CD4-positive, alpha-beta T cell treated with Interleukin-12 subunit alpha and Interleukin-12 subunit beta, for 1 hour (primary cell): ENCODE results near the gene ABCA6.
"Not testable (repeated sequence)": the region's sequence is repeated elsewhere in the genome, so short reads cannot be mapped to it uniquely, and the experiment has no call there.

Experiments used
- DNase-seq: peaks from one replicate; pipeline ENCODE4 v3.0.0-alpha.2; 2020

The ABCA6 gene

DNA sequence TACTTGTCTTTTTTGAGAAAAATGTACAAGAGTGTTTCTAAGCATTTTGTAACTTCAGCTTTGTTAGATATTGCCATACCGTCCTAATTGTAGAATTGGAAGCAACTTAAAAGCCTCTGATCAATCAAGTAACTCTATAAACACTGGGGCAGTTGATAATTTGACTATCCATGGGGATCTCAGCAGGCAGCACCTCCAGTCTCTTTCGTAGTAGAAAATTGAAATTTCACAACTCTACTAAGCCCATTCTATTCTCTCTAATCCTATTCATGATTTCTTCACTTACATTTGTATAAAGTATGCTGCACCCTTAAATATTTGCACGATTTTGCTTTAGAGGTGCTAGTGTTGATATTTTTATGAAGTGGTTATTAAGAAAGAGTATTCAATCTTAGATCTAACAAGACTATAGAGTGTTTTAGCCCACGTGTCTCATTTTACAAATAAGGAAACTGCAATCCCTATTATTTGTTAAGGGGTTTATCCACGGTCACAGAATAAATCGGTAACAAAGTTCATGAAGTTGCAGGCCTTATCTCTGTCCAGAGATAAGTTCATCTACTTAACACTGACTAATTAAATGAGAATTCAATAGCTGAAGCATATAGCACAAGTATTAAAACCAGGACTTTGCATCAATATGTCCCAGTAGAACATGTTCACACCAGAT lies 10.9 kb downstream of the ABCA6 start:
- no peak for DNase-seq

DNA sequence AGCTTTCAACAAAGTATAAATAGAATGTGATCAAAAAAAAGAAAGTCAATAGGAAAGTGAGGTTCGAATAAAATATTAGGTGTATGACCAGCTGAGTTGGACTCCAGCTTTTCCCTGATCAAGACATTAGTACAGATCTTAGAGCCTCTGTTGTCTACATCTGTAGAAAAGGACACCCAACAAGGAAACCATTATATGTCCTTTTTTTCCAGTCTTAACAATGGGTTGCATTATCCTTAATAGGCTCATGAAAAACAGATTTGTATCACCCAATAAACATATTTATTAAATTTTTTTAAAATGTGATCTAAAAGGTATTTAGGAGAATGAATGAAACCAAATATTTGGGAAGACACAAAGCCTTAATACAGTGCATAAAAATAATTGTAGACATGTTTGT lies 18.1 kb downstream of the ABCA6 start:
- DNase-seq: no peak

DNA sequence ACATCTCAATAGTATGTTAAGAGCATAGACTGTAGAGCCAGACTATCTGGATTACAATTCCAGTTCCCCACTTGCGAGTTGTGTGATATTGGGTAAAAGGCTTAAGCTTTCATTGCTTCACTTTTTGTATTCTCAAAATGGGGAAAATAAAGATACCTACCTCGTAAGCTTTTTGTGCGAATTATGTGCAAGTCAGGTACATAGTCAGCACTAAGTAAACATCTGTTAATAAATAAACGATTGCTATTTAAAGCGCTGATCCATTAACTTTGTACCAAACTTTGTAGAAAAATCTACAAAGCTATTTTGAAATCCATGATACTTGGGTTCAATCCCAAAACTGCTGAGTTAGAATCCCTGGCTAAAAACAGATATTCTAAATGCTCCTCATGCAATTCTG lies 19.6 kb downstream of the ABCA6 start:
- no peak for DNase-seq

DNA sequence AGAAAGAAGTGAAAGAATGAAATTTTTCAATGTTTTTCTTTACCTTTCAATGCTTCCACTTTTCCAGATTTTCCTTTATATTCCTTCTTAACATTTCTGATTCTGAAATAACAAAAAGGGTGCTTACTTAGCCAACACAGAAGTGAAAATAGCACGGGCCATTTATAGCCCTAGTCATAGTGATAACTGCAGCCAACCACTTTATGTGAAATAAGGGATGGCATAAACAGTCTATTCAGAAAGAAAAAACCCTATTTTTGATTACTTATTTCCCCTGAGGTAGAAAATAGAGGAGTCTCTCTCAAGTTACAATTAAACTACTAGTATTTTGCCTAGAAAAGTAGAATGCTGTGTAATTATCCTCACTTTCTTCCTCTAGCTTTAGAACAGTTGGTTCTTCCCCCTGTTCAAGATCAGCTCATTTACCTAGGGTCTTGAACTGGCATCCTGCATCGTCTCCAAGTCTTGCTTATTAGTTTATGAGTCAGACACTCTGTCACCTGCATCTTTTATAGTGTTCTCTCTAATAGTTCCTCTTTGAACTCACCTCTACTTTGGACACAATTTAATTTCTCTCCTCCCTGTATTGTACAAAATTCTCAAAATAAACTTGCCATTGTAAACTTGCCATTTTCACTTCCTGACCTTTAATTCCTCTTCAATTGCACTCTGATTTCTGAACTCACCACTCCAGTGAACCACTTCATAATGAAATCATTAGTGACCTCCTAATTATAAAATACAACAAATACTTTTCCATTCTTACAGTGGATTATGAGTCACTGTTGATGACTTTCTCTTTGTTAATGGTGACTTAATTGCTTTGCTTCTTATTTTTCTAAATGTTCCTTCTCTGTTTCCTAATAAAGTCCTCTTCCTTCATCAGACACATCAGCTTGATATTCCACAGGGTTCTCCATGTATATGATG lies 23.6 kb downstream of the ABCA6 start:
- DNase-seq: no peak

DNA sequence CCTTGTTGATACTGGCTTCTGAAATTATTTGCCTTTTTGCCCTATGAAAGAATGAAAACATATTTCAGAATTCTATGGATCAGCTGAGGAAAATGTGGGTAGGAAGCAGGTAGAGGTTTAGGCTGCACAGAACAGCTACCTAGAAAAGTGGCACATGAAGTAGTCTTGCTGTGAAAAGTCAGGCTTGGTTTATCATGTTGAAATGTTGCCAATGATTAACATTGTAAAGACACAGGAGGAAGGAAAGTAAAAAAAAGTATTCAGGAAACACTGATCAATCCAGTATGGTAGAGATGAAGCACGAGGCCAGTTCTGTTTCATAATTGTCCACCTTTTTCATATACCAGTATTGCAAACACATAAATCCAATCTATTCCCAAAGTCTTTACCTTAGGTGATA lies 29.9 kb downstream of the ABCA6 start:
- no peak for DNase-seq

DNA sequence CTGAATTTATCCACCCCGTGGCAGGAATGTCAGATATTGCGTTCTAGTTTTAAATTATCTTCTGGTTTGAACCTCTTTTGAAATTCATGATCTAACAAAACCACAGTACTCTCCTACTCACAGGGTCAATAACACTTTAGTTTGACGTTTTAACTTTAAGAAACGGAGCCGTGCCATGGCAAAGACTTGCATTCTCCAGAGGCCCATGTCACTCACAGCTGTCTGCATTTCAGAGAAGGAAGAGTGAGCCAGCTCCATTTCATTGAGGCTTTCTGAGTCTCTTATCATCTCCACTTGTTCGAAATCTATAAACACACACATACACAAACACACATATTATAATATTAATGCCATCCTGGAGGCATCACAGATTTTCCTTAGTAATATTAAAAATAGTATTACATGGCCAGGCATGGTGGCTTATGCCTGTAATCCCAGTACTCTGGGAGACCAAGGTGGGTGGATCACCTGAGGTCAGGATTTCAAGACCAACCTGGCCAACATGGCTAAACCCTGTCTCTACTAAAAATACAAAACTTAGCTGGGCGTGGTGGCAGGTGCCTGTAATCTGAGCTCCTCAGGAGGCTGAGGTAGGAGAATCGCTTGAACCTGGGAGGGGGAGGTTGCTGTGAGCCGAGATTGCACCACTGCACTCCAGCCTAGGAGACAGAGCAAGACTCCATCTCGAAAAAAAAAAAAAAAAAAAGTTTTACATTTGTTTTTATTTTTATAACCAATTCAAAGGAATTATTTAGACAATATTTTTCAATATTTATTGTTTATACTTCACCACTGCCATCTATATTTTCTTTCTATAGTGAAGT lies 35.6 kb downstream of the ABCA6 start:
- no peak for DNase-seq

DNA sequence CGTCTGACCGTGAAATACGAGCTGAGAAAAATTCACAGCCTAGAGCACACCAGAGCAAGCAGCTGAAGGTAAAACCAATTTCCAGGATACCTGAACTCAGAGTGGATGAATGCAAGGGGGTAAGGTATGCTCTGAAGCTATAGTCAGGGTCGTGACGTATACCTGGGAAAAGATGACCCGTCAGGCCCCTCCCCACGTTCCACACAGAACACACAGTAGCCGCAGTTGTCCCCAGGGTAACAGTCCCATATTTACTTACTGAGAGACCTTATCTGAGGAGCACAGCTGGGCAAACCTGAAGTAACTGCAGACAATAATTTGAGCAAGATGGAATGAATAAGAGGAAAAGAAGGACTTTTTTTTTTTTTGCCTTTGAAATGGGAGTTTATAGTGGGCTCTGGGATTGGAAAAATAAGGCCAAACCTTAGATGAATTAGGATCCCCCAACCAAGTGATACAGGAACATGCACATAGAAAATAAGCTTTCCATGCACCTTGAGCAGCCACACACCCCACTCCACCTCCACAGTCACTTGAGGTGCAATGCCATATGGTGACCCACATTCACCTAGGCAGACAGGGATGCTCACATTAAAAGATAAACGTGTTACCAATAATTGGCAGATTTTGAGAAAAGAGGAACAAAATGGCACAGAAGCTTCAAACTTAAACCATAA lies 38.0 kb downstream of the ABCA6 start:
- no peak for DNase-seq

DNA sequence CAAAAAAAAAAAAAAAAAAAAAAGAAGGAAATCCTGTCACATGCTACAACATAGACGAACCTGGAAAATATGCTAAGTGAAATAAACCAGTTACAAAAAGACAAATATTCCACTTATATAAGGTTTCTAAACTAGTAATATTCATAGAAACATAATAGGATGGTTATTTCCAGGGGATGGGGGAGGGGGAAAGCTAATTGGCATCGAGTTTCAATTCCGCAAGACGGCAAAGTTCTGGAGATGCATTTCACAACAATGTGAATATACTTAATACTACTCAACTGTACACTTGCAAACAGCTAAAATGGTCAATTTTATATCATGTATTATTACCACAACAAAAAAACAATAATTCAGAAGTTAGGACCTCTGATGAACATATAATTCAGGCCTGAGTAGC lies 43.1 kb downstream of the ABCA6 start:
- no peak for DNase-seq

DNA sequence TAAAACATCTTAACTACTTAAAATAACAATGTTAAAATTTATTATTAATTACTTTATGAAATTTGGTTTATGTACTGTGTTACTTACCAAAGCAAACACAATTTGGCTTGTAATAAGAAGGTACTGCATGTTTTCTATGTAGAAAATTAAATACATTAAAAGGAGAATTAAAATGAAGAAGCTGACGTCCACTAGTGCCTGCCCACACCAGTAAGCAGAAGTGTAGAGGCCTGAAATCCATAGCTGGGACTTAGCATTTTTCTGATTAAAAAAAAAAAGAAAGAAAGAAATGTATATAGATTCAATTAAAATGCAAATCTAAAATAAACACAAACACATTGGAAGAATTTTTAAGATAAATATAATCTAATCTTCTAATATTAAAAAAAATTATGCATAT lies 45.2 kb downstream of the ABCA6 start:
- DNase-seq: no peak

DNA sequence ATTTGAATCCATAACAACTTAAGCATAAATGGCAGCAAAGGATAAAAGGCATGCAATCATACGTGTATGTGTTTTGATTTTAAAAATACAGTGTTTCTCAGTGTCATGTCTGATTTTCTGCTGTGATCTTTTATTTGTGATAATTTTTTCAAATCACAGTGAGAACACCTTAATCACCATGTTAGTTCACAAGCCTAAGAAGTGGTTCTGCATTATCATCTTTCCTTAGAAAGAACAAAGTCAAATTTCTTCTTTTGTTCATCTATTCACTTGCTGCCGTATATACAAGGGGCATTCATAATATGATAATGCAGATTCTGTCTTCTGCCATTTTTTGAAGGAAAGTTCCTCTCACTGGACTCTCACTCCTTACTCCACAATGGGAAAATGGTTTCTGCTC lies 47.7 kb downstream of the ABCA6 start:
- no peak for DNase-seq

DNA sequence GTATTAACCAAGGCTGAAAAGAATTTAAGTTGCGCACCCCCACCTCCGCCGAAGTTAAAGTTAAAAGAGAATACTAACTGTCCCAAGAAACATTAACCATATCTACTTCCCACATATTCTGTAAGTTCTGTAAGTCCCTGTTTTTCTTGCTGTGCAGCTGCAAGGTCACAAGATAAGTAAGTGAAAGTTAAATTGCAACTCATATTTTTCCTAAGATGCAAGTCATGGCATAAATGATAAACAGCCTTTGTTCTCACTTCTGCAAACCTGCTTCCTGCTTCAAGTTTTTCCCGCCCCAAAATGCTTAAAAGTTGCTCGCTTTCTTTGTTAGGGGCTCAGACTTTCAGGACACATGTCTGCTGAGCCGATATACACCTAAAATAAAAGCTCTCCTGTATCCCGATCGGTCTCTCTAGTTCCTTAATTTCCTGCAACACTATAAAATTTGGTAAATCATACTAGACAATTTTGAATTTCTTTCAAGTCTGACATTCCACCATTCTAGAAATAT lies 48.4 kb downstream of the ABCA6 start:
- no peak for DNase-seq

DNA sequence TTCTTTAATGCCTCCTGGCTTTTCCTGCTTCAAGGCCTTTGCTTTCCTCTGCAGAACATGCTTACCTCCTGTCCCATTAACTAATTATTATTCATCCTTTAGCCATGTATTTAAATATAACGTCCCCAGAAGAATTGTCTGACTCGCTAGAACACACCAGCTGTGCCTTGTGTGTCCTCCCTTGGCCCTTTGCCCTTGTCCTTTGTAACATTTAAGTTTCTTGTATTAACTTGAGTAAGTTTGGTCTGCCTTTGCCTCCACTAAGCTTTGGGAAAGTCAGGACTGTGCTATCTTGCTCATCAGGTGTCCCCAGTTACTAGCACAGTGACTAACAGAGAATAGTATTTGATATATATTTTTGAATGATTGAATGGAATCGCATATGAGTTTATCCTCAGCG lies 51.3 kb downstream of the ABCA6 start:
- DNase-seq: no peak

DNA sequence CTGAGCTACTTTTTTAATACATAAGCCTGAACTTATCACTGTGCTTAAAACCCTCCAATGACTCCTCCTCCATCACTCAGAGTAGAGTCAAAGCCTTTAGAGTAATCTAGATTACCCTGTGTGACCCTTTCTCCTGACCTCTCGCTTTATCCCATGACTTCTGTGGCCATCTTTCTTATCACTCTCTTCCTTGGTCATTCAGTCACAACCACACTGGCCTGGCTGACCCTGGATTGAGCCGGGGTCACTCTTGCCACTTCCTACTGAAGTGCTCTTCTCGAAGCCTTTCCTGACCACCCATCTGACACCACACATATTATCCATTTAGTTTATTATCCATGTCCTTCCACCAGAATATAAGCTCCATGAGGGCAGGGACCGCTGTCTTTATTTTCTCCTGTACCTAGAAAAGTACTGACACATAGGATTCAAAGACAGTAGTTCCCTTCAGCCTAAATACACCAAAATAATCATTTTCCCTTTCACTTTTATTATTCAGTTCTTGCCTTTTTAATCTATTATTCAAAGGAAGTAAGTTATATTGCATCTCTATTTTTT lies 53.0 kb downstream of the ABCA6 start:
- no peak for DNase-seq

DNA sequence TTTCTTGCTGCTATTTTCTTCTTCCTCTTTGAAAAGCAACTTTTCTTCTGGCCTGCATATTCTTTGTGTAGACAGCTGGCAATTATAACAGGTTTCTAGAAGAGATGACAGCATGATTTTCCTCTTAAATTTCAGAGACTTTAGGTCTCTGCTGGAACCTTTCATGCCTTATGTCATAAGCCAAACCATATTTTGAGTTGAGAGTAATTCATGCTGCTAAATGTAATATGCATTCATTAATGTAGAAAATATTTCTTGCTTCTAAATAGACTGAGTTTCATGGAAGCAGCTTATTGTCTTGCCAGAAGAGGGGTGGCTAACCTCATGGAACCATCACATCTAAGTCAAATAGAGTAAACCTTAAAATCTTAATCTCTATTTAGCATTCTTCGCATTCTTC lies 55.1 kb downstream of the ABCA6 start:
- DNase-seq: no peak

DNA sequence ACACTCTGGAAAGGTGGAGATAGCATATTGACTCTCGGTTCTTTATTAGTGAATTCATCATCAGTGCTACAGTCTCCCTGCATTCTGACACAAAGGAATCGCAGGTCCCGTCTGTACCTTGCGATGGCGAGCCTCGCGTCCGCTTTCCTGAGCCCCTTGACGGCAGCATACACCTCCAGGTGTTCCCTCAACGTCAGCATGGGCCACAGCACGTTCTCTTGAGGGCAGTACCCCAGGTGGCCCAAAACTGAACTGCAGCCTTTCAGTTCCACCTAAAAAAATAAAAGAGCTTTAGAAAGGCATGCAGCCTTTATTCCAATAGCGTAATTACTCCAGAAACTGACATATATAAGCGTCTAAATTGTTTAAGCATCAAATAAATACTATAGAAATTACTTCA lies 56.8 kb downstream of the ABCA6 start:
- no peak for DNase-seq

DNA sequence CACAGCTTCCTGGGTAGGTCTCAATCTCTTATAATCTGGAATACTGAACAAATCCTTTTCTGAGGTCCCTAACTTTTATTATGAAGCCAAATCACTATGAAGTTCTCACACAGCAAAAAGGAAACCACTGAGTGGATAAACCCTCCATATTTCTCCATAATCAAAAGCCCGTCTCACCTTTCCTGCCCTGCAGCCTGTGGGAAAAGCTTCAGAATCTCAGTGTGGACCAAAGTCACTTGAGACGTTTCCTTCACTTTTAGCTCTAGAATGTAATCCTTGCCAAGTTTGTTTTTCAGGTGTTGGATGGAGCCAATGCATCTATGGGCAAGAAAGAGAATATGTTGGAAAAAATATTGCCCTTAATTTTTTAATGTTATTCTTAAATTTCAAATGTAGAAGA lies 59.0 kb downstream of the ABCA6 start:
- no peak for DNase-seq

DNA sequence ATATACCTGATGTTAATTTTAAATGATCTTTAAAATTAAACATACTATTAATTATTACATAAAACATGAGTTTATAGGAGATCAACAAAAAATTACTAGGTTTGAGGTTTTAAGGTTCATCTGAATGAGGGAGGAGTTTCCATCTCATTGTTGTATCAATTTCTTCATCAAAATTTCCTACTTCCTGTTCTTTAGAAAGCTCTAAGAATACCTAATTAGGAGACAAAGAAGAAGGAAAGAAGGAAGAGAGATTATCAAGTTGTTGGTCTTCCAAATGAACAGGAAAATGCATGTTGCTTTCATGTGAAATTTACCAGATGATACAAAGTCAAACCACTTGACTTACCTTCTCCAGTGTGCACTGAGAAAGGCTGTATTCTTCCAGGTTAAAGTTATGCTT lies 62.8 kb downstream of the ABCA6 start:
- no peak for DNase-seq

DNA sequence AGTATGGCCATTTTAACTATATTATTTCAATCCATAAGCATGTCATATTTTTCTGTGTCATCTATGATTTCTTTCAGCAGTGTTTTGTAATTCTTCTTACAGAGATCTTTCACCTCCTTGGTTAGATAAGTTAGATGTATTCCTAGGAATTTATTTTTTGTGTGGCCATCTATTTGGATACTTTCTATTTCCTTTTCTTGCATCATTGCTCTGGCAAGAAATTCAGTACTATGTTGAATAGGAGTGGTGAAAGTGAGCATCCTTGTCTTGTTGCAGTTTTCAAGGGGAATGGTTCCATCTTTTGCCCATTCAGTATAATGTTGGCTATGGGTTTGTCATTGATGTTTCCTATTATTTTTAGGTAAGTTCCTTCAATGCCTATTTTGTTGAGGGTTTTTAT lies 65.9 kb downstream of the ABCA6 start:
- no peak for DNase-seq

DNA sequence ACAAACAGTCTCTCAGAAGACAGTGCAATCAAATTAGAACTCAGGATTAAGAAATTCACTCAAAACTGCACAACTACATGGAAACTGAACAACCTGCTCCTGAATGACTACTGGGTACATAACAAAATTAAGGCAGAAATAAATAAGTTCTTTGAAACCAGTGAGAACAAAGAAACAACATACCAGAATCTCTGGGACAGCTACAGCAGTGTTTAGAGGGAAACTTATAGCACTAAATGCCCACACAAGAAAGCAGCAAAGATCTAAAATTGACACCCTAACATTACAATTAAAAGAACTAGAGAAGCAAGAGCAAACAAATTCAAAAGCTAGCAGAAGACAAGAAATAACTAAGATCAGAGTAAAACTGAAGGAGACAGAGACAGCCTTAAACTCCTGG lies 68.3 kb downstream of the ABCA6 start:
- not testable (repeated sequence) for DNase-seq

DNA sequence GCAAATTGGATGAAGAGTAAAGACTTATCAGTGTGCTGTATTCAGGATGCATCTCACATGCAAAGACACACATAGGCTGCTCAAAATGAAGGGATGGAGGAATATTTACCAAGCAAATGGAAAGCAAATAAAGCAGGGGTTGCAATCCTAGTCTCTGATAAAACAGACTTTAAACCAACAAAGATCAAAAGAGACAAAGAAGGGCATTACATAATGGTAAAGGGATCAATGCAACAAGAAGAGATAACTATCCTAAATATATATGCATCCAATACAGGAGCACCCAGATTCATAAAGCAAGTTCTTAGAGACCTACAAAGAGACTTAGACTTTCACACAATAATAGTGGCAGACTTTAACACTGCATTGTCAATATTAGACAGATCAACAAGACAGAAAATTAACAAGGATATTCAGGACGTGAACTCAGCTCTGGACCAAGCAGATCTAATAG lies 68.9 kb downstream of the ABCA6 start:
- not testable (repeated sequence) for DNase-seq

DNA sequence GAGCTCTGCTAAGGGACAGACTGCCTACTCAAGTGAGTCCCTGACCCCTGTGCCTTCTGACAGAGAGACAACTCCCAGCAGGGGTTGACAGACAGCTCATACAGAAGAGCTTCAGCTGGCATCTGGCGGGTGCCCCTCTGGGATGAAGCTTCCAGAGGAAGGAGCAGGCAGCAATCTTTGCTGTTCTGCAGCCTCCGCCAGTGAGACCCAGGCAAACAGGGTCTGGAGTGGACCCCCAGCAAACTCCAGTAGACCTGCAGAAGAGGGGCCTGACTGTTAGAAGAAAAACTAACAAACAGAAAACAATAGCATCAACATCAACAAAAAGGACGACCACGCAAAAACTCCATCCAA lies 70.5 kb downstream of the ABCA6 start:
- not testable (repeated sequence) for DNase-seq
